ENCODE results near the gene LDHAL6A.

LDHAL6A gene

GRCh38 chr11:18466402-18466801 is 10.7 kb downstream of the LDHAL6A start:
- Histone ChIP-seq H3K79me2 (ENCODE audit: insufficient read depth, low read length) (no peaks in the 10 kb centered on the region), H3K9ac (ENCODE audit: low read length) (no peak overlapping the region), H3K9me2 (ENCODE audit: low read depth, low read length) (no peaks in the 10 kb centered on the region), H3K4me1 (ENCODE audit: insufficient read depth, low read length, severe bottlenecking) (no peaks in the 10 kb centered on the region), H3K36me3 (ENCODE audit: insufficient read depth, low read length) (no peaks in the 10 kb centered on the region), H4K20me1 (ENCODE audit: insufficient read depth, low read length) (no peaks in the 10 kb centered on the region), H3K27ac (ENCODE audit: low read depth, low read length, poor library complexity, severe bottlenecking) (no peak overlapping the region), H3K27me3 (ENCODE audit: insufficient read depth, low read length) (no peaks in the 10 kb centered on the region), H3F3A (ENCODE audit: insufficient read depth, low read length) (no peaks in the 10 kb centered on the region), H3K9me3 (ENCODE audit: low read length) (no peaks in the 10 kb centered on the region), H2AFZ (ENCODE audit: low read length) (no peak overlapping the region), H3K4me2 (ENCODE audit: low read length) (no peak overlapping the region), H3K4me3 (ENCODE audit: low read depth, low read length, poor library complexity, severe bottlenecking) (no peak overlapping the region)
- TF ChIP-seq EZH2 (IDR thresholded peaks at IDR 0.05; ENCODE audit: borderline replicate concordance, low read length) (no peak), CTCF (IDR thresholded peaks at IDR 0.05; ENCODE audit: low read length) (no peak)

GRCh38 chr11:18468059-18468458 is 12.4 kb downstream of the LDHAL6A start:
- H3K27me3 ChIP-seq (ENCODE audit: insufficient read depth, low read length): no peaks in the 10 kb centered on the region
- no peaks in the 10 kb centered on the region for H3K9me3 ChIP-seq (ENCODE audit: low read length)
- no peak overlapping the region for H2AFZ ChIP-seq (ENCODE audit: low read length)
- no peaks in the 10 kb centered on the region for H3K36me3 ChIP-seq (ENCODE audit: insufficient read depth, low read length)
- no peak overlapping the region for H3K4me2 ChIP-seq (ENCODE audit: low read length)
- no peak overlapping the region for H3K27ac ChIP-seq (ENCODE audit: low read depth, low read length, poor library complexity, severe bottlenecking)
- TF ChIP-seq EZH2 (IDR thresholded peaks at IDR 0.05; ENCODE audit: borderline replicate concordance, low read length) (no peak), CTCF (IDR thresholded peaks at IDR 0.05; ENCODE audit: low read length) (no peak)
- H3K4me1 ChIP-seq (ENCODE audit: insufficient read depth, low read length, severe bottlenecking): no peaks in the 10 kb centered on the region
- H4K20me1 ChIP-seq (ENCODE audit: insufficient read depth, low read length): no peaks in the 10 kb centered on the region
- no peaks in the 10 kb centered on the region for H3K9me2 ChIP-seq (ENCODE audit: low read depth, low read length)
- no peak overlapping the region for H3K9ac ChIP-seq (ENCODE audit: low read length)
- no peaks in the 10 kb centered on the region for H3K79me2 ChIP-seq (ENCODE audit: insufficient read depth, low read length)
- no peaks in the 10 kb centered on the region; the same call in 1 of the 2 replicates for H3F3A ChIP-seq (ENCODE audit: insufficient read depth, low read length)
- H3K4me3 ChIP-seq (ENCODE audit: low read depth, low read length, poor library complexity, severe bottlenecking): no peak overlapping the region

- H3K9ac ChIP-seq (ENCODE audit: low read length): no peak overlapping the region
Measured at GRCh38 chr11:18468961-18469360, 13.3 kb downstream of the LDHAL6A start.

More at GRCh38 chr11:18468961-18469360, 13.3 kb downstream of the LDHAL6A start:
- Histone ChIP-seq H2AFZ (ENCODE audit: low read length) (no peak overlapping the region), H4K20me1 (ENCODE audit: insufficient read depth, low read length) (no peaks in the 10 kb centered on the region), H3K9me3 (ENCODE audit: low read length) (no peaks in the 10 kb centered on the region), H3F3A (ENCODE audit: insufficient read depth, low read length) (no peaks in the 10 kb centered on the region; the same call in 1 of the 2 replicates), H3K79me2 (ENCODE audit: insufficient read depth, low read length) (no peaks in the 10 kb centered on the region), H3K4me1 (ENCODE audit: insufficient read depth, low read length, severe bottlenecking) (no peaks in the 10 kb centered on the region), H3K36me3 (ENCODE audit: insufficient read depth, low read length) (no peaks in the 10 kb centered on the region), H3K27ac (ENCODE audit: low read depth, low read length, poor library complexity, severe bottlenecking) (no peak overlapping the region), H3K9me2 (ENCODE audit: low read depth, low read length) (no peaks in the 10 kb centered on the region), H3K27me3 (ENCODE audit: insufficient read depth, low read length) (no peaks in the 10 kb centered on the region), H3K4me3 (ENCODE audit: low read depth, low read length, poor library complexity, severe bottlenecking) (no peak overlapping the region), H3K4me2 (ENCODE audit: low read length) (no peak overlapping the region)
- TF ChIP-seq CTCF (IDR thresholded peaks at IDR 0.05; ENCODE audit: low read length) (no peak), EZH2 (IDR thresholded peaks at IDR 0.05; ENCODE audit: borderline replicate concordance, low read length) (no peak)

All from OCI-LY1 (cell line).